Measurements from ENCODE around the gene SHLD1. TPM values are rescaled to one million over a fixed set of nuclear protein-coding genes. Genes with fewer than 3 reads are reported as not detected.
A peak's percentile ranks its signal among the peaks of the same experiment; 100 is the strongest.
"Not testable (repeated sequence)": the region's sequence is repeated elsewhere in the genome, so short reads cannot be mapped to it uniquely, and the experiment has no call there.

The SHLD1 gene
- total and polyA plus RNA-seq, 7 donors: 3.7 to 16.8 (median 8.6) TPM

GRCh38 chr20:5718896-5719595, 31.2 kb upstream of the SHLD1 start:
- H3K27me3 ChIP-seq (ENCODE audit: insufficient read depth in 3 of 3, low read length in 2 of 3): no peaks in the 10 kb centered on the region
- 32 to 35% (median 33%) methylated on average over 1 of the region's 1 CpG for WGBS, 3 donors
- H3K9me3 ChIP-seq: no peaks in the 10 kb centered on the region
- no peak for TF ChIP-seq CTCF (IDR thresholded peaks at IDR 0.05)
- no peak overlapping the region for H3K4me3 ChIP-seq
- ATAC-seq: peak; percentile 88 to 98 (median 94)
- H3K36me3 ChIP-seq (ENCODE audit: insufficient read depth in 1 of 2, low read depth in 1 of 2): no peaks in the 10 kb centered on the region
- peak; percentile 39 to 83 for DNase-seq
- no peak overlapping the region for H3K27ac ChIP-seq
- intact Hi-C loops (cut with DNase I): no loop called here
- peaks cover 10% of the 10 kb centered on the region for H3K4me1 ChIP-seq

- Histone ChIP-seq H3K27me3 (ENCODE audit: insufficient read depth in 3 of 3, low read length in 2 of 3) (no peaks in the 10 kb centered on the region), H3K4me3 (no peak overlapping the region), H3K27ac (no peak overlapping the region), H3K36me3 (ENCODE audit: insufficient read depth in 1 of 2, low read depth in 1 of 2) (no peaks in the 10 kb centered on the region), H3K9me3 (no peaks in the 10 kb centered on the region), H3K4me1 (peaks cover 10% of the 10 kb centered on the region)
- no peak for DNase-seq
- intact Hi-C loops (cut with DNase I): no loop called here
- ATAC-seq: peak in 1 of 4 donors; percentile 36
- TF ChIP-seq CTCF (IDR thresholded peaks at IDR 0.05): no peak
- WGBS, 3 donors: 50 to 58% (median 53%) methylated on average over 6 of the region's 6 CpGs
These were observed 30.3 kb upstream of the SHLD1 start for GRCh38 chr20:5719861-5720403.

GRCh38 chr20:5720696-5721095, 29.5 kb upstream of the SHLD1 start:
- intact Hi-C loops (cut with DNase I): no loop called here
- Histone ChIP-seq H3K4me1 (peaks cover 10% of the 10 kb centered on the region), H3K4me3 (no peak overlapping the region), H3K27ac (no peak overlapping the region), H3K36me3 (ENCODE audit: insufficient read depth in 1 of 2, low read depth in 1 of 2) (no peaks in the 10 kb centered on the region), H3K9me3 (no peaks in the 10 kb centered on the region), H3K27me3 (ENCODE audit: insufficient read depth in 3 of 3, low read length in 2 of 3) (no peaks in the 10 kb centered on the region)
- DNase-seq (no peak), ATAC-seq (no peak)
- TF ChIP-seq CTCF (IDR thresholded peaks at IDR 0.05): no peak
- WGBS, 3 donors: 52 to 67% (median 62%) methylated on average over 5 of the region's 5 CpGs

GRCh38 chr20:5721356-5721755, 28.8 kb upstream of the SHLD1 start:
- H3K27ac ChIP-seq; H3K4me3 ChIP-seq; H3K27me3 ChIP-seq (ENCODE audit: insufficient read depth in 3 of 3, low read length in 2 of 3); H3K9me3 ChIP-seq; intact Hi-C loops (cut with DNase I); H3K4me1 ChIP-seq; DNase-seq; ATAC-seq; H3K36me3 ChIP-seq (ENCODE audit: insufficient read depth in 1 of 2, low read depth in 1 of 2): not testable (repeated sequence)
- 95 to 98% (median 97%) methylated on average over 6 of the region's 6 CpGs for WGBS, 3 donors

GRCh38 chr20:5722927-5723326, 27.3 kb upstream of the SHLD1 start:
- Histone ChIP-seq H3K27ac (no peak overlapping the region), H3K9me3 (no peaks in the 10 kb centered on the region), H3K4me1 (peaks cover 10% of the 10 kb centered on the region), H3K4me3 (no peak overlapping the region), H3K27me3 (ENCODE audit: insufficient read depth in 3 of 3, low read length in 2 of 3) (no peaks in the 10 kb centered on the region), H3K36me3 (ENCODE audit: insufficient read depth in 1 of 2, low read depth in 1 of 2) (no peaks in the 10 kb centered on the region)
- no peak for TF ChIP-seq CTCF (IDR thresholded peaks at IDR 0.05)
- intact Hi-C loops (cut with DNase I): no loop called here
- WGBS, 3 donors: 87 to 88% (median 88%) methylated on average over 9 of the region's 9 CpGs
- DNase-seq (no peak), ATAC-seq (no peak)

- H3K9me3 ChIP-seq; H3K4me1 ChIP-seq; ATAC-seq; intact Hi-C loops (cut with DNase I); H3K27me3 ChIP-seq (ENCODE audit: insufficient read depth in 3 of 3, low read length in 2 of 3); H3K27ac ChIP-seq; H3K4me3 ChIP-seq; H3K36me3 ChIP-seq (ENCODE audit: insufficient read depth in 1 of 2, low read depth in 1 of 2); DNase-seq: not testable (repeated sequence)
- 86 to 91% (median 90%) methylated on average over 3 of the region's 3 CpGs for whole genome bisulfite sequencing, 3 donors
These were observed 25.1 kb upstream of the SHLD1 start for GRCh38 chr20:5725183-5725463.
